Activated T-cell treated with anti-CD3 and anti-CD28 coated beads for 4 hours (primary cell): ENCODE results near the gene REG3A.

Experiments used
- DNase-seq: peaks from one replicate; pipeline ENCODE4 v3.0.0-alpha.2; 2020

Gene REG3A

GRCh38 chr2:79159653-79160052, at the start of gene REG3A:
REG3A (minus strand) TSS chr2:79159753; CDS start chr2:79159405, 348 bp downstream.
- DNase-seq = no peak

- DNase-seq = no peak
Observed at GRCh38 chr2:79200762-79201161, 41.2 kb upstream of the REG3A start.

- DNase-seq = no peak
Observed at GRCh38 chr2:79191816-79192215, 32.3 kb upstream of the REG3A start.

- no peak for DNase-seq
Observed at GRCh38 chr2:79191081-79191480, 31.5 kb upstream of the REG3A start.

GRCh38 chr2:79189465-79189864, 29.9 kb upstream of the REG3A start:
- no peak for DNase-seq

GRCh38 chr2:79181617-79182016, 22.1 kb upstream of the REG3A start:
- no peak for DNase-seq

GRCh38 chr2:79180092-79180491, 20.5 kb upstream of the REG3A start:
- DNase-seq = no peak

GRCh38 chr2:79179036-79179435, 19.5 kb upstream of the REG3A start:
- DNase-seq = no peak

- no peak for DNase-seq
Observed at GRCh38 chr2:79178076-79178674, 18.6 kb upstream of the REG3A start.

GRCh38 chr2:79171348-79171958, 11.9 kb upstream of the REG3A start:
- no peak for DNase-seq

GRCh38 chr2:79162801-79163200, 3.2 kb upstream of the REG3A start:
- DNase-seq = no peak

- no peak for DNase-seq
Observed at GRCh38 chr2:79162132-79162531, 2.6 kb upstream of the REG3A start.

- DNase-seq = no peak
Observed at GRCh38 chr2:79159030-79159429, 523 bp downstream of the REG3A start.

- no peak for DNase-seq
Observed at GRCh38 chr2:79155826-79156476, 3.6 kb downstream of the REG3A start.

GRCh38 chr2:79139423-79139822, 20.1 kb downstream of the REG3A start:
- no peak for DNase-seq

- no peak for DNase-seq
Observed at GRCh38 chr2:79138385-79138784, 21.2 kb downstream of the REG3A start.

- DNase-seq = no peak
Observed at GRCh38 chr2:79131687-79132086, 27.9 kb downstream of the REG3A start.

- DNase-seq = no peak
Observed at GRCh38 chr2:79129804-79130203, 29.7 kb downstream of the REG3A start.

- no peak for DNase-seq
Observed at GRCh38 chr2:79129260-79129659, 30.3 kb downstream of the REG3A start.

- no peak for DNase-seq
Observed at GRCh38 chr2:79128406-79128805, 31.1 kb downstream of the REG3A start.

- DNase-seq = no peak
Observed at GRCh38 chr2:79125721-79125985, 33.9 kb downstream of the REG3A start.

GRCh38 chr2:79124907-79125720, 34.4 kb downstream of the REG3A start:
- DNase-seq = no peak

GRCh38 chr2:79122676-79123075, 36.9 kb downstream of the REG3A start:
- DNase-seq = no peak

- no peak for DNase-seq
Observed at GRCh38 chr2:79120194-79120713, 39.3 kb downstream of the REG3A start, which contains the start of gene REG1A. REG1A (plus strand) TSS chr2:79120488; CDS start chr2:79120862, 374 bp downstream.
